ENCODE data around the gene PSME3IP1.

Gene PSME3IP1

DNA sequence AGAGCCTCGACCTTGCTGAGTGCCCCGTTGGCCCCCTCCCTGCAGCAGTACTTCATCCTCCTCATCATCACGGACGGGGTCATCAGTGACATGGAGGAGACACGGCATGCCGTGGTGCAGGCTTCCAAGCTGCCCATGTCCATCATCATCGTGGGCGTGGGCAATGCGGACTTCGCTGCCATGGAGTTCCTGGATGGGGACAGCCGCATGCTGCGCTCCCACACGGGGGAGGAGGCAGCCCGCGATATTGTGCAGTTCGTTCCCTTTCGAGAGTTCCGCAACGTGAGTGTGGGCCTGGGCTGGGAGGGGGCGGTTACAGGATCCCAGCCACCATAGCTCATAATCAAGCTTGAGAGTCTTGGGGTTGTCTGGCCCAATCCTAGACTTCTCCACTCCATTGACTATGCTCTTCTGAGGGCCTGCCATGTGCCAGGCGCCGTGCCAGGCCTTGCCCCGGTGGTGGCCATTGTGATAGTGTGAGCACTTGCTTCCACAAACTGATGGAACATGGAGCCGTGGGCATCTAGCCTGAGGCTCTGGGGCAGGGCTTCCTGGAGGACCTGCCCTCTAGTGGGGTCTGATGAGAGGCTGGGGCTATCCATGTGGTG is 39.7 kb downstream of the PSME3IP1 start:
- TF ChIP-seq, protein P1, sequence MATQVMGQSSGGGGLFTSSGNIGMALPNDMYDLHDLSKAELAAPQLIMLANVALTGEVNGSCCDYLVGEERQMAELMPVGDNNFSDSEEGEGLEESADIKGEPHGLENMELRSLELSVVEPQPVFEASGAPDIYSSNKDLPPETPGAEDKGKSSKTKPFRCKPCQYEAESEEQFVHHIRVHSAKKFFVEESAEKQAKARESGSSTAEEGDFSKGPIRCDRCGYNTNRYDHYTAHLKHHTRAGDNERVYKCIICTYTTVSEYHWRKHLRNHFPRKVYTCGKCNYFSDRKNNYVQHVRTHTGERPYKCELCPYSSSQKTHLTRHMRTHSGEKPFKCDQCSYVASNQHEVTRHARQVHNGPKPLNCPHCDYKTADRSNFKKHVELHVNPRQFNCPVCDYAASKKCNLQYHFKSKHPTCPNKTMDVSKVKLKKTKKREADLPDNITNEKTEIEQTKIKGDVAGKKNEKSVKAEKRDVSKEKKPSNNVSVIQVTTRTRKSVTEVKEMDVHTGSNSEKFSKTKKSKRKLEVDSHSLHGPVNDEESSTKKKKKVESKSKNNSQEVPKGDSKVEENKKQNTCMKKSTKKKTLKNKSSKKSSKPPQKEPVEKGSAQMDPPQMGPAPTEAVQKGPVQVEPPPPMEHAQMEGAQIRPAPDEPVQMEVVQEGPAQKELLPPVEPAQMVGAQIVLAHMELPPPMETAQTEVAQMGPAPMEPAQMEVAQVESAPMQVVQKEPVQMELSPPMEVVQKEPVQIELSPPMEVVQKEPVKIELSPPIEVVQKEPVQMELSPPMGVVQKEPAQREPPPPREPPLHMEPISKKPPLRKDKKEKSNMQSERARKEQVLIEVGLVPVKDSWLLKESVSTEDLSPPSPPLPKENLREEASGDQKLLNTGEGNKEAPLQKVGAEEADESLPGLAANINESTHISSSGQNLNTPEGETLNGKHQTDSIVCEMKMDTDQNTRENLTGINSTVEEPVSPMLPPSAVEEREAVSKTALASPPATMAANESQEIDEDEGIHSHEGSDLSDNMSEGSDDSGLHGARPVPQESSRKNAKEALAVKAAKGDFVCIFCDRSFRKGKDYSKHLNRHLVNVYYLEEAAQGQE (IDR thresholded peaks at IDR 0.05; ENCODE audit: insufficient read depth in 1 of 2, low read depth in 2 of 2, low read length in 2 of 2): no peak

- TF ChIP-seq TAF1 (IDR thresholded peaks at IDR 0.05; ENCODE audit: borderline replicate concordance, insufficient read depth, low read length): no peak
- TF ChIP-seq SIN3A (IDR thresholded peaks at IDR 0.05; ENCODE audit: borderline replicate concordance, insufficient read depth, low read length): no peak
- no peak for TF ChIP-seq POLR2AphosphoS5 (IDR thresholded peaks at IDR 0.05; ENCODE audit: low read depth, low read length)
- no peak for TF ChIP-seq FOXP2 (optimal IDR thresholded peaks at IDR 0.05; ENCODE audit: borderline replicate concordance, extremely low read depth, extremely low read length, insufficient read depth)
- TF ChIP-seq, protein P1 (IDR thresholded peaks at IDR 0.05; ENCODE audit: insufficient read depth in 1 of 2, low read depth in 2 of 2, low read length in 2 of 2): no peak
These were observed 40.5 kb downstream of the PSME3IP1 start for GRCh38 chr16:57145046-57146021.

- no peak for TF ChIP-seq SIN3A (IDR thresholded peaks at IDR 0.05; ENCODE audit: borderline replicate concordance, insufficient read depth, low read length)
- TF ChIP-seq, protein P1 (IDR thresholded peaks at IDR 0.05; ENCODE audit: insufficient read depth in 1 of 2, low read depth in 2 of 2, low read length in 2 of 2): no peak
- no peak for TF ChIP-seq POLR2AphosphoS5 (IDR thresholded peaks at IDR 0.05; ENCODE audit: low read depth, low read length)
- no peak for TF ChIP-seq TAF1 (IDR thresholded peaks at IDR 0.05; ENCODE audit: borderline replicate concordance, insufficient read depth, low read length)
- TF ChIP-seq FOXP2 (optimal IDR thresholded peaks at IDR 0.05; ENCODE audit: borderline replicate concordance, extremely low read depth, extremely low read length, insufficient read depth): no peak
These were observed 41.8 kb downstream of the PSME3IP1 start for GRCh38 chr16:57144027-57144426.

DNA sequence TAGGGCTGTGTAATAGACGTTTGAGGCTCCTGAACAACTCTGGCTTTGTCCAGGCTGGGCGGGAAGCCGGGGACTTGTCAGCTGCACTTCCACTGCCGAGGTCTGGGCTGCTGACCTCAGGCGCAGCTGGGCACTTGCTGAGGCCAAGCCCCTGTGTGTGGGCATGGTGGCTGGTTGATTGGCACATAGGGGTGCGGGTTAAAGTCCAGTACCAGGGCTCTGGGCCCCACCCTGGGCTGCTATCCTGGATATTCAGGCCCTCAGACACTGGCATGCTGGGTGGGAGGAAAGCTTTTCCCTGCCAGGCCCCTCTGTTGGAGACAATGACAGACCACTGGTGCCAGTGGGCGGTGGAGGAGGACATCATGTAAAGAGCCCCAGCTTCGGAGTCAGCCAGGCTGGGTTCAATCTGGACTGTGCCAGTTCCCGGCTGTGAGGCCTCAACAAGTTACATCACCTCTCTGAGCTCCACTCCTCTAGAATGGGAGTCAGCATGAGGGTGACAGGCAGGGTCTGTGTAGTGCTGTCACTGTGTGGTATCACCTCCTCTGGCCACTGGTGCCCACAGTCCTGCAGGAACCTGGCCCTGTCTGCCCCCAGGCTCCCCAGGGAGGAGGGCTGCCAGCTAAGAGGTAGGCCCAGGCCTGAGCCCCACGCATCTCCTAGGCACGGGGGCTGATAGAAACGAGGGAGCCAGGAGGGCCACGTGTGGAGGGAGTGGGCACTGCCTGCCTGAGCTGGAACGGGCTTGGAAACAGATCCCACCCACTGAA is 42.5 kb downstream of the PSME3IP1 start:
- TF ChIP-seq, protein P1 (IDR thresholded peaks at IDR 0.05; ENCODE audit: insufficient read depth in 1 of 2, low read depth in 2 of 2, low read length in 2 of 2): no peak
- no peak for TF ChIP-seq TAF1 (IDR thresholded peaks at IDR 0.05; ENCODE audit: borderline replicate concordance, insufficient read depth, low read length)
- TF ChIP-seq POLR2AphosphoS5 (IDR thresholded peaks at IDR 0.05; ENCODE audit: low read depth, low read length): no peak
- no peak for TF ChIP-seq FOXP2 (optimal IDR thresholded peaks at IDR 0.05; ENCODE audit: borderline replicate concordance, extremely low read depth, extremely low read length, insufficient read depth)
- no peak for TF ChIP-seq SIN3A (IDR thresholded peaks at IDR 0.05; ENCODE audit: borderline replicate concordance, insufficient read depth, low read length)

Measured in PFSK-1 (cell line).